Activated T-cell treated with anti-CD3 and anti-CD28 coated beads for 4 hours (primary cell): Measurements from ENCODE around the gene DNAJB5.
"Not testable (repeated sequence)": the region's sequence is repeated elsewhere in the genome, so short reads cannot be mapped to it uniquely, and the experiment has no call there.

Experiments
- DNase-seq: peaks from one replicate; pipeline ENCODE4 v3.0.0-alpha.2; 2020

The DNAJB5 gene

DNA sequence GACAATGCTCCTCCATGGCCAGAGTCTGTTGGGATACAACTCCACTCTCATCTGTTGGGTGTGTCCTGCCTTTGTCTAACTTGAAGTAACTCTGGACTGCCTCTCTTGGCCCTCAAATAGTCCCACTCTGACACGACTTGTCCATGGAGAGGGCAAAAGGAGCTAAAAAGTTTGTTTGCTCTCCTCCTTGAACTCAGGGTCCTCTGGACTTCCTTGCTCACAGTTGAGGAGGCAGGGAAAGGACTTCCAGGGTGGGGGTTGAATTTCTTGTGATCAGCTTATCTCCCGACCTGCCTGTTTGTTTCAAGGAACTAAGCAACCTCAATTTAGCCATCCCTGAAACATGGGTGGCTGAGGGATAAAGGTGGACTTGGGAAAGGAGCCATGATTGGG lies 11.7 kb downstream of the DNAJB5 start:
- DNase-seq, result no peak

DNA sequence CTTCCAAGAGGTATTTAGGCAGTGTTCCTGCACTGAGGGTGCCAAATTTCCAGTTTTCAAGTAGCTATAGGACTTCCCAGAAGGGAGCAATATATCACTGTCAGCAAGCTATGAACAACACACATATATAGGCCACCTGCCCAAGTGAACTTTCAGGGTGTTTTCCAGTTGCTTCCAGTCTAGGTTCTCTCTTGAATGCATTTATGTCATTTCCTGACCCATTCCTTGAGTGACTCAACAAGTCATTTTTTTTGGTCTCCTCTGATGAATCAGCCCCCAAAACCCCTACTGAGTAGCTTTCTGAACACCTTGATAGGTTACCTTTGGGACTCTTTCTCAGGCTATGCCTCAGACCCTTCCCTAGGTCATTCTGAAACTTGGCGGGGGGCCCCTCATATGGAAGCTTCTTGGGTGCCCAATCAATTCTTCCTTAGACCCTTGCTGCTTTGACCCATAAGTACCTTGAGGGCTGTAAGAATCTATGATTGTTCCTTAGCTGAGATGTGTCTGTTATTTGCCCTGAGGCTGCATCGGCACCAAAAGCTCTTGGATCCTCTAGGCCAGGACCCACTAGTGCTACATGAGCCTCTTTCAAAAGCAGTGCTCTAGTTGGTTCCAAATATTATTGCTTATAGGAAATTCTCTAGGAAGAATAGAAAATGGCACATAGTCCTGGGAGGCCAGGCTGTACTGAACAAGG lies 12.4 kb downstream of the DNAJB5 start:
- no peak for DNase-seq

DNA sequence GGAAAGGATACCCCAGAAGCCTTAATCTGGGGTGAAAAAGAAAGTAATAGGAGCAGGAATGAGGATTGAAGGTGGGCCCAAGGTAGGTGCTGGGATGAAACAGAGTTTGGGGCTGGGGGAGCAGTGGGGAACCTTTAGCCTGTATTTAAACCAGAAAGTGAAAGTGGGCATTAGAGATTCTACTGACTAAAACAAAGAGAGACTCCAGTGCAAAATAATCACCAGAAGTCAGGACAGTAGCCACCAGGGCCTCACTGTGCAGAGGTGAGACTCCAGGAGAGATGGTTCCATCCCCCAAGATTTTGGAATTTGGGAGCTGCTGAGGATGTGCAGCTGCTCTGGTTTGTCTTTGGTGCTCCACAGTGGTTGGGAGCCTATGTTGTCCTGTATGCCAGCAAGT lies 13.1 kb downstream of the DNAJB5 start:
- no peak for DNase-seq

DNA sequence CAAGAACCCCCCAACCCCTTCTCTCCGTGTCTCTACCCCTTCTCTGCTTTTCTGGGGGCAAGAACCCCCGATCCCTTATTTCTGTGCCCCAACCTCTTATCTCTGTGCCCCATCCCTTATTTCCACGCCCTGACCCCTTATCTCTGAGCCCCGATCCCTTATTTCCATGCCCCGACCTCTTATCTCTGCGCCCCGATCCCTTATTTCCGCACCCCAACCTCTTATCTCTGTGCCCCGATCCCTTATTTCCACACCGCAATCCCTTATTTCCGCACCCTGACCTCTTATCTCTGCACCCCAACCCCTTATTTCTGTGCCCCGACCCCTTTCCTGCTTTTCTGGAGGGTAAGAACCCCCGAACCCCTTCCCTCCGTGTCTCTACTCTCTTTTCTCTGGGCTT lies 14.8 kb downstream of the DNAJB5 start:
- not testable (repeated sequence) for DNase-seq

DNA sequence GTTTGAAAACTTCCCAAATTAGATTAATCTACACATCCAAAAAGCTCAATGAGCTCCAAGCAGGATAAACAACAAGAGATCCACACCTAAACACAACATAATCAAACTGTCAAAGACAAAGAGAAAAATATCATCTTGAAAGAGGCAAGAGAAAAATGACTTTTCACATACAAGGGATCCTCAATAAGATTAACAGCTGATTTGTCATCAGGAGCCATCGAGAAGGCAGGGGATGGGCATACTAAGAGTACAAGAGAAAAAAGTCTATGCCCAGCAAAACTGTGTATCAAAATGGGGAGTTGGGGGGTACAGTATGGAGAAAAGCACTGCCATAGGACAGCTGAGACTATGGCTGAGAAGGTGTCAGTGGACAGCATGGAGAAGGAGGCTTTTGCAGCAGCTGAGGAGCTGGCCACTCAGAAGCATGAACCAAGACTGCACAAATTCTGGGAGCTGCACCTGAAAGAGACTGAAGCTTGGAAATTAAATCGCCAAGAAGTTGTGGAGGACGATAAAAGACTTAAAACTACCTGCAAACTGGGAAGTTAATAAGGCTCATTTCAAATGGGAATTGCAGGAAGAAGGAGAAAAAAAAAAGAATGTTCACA lies 20.9 kb downstream of the DNAJB5 start:
- no peak for DNase-seq

DNA sequence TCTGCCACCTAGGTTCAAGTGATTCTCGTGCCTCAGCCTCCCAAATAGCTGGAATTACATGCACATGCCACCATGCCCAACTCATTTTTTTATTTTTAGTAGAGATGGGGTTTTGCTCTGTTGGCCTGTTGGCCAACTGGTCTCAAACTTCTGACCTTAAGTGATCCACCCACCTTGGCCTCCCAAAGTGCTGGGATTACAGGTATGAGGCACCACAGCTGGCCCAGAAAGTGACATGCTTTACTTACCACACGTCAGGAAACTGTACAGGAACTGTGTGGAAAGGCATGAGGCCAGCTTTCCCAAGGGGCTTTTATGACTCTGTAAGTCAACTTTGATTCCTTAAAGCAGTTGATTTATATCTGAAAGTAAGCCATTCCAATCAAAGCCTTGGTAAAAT lies 25.0 kb downstream of the DNAJB5 start:
- no peak for DNase-seq

DNA sequence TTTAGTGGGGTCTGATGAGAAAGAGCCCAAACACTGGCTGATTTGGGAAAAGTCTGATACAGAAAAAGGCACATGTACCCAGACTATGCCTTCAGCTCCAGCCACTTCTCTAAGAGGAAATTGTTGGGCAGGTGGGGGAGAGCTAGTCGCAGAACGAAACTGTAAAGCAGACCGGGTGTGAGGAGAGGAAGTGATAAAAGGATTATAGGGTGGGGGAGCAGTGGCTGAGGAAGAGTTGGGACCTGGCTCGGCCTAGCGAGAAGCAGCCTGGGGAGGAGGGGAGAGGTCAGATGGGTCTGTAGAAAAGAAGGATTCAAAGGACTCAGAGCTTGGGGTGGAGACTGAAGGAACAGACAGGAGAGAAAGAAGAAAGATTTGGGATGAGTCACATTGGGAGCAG lies 33.9 kb downstream of the DNAJB5 start:
- DNase-seq, result not testable (repeated sequence)

DNA sequence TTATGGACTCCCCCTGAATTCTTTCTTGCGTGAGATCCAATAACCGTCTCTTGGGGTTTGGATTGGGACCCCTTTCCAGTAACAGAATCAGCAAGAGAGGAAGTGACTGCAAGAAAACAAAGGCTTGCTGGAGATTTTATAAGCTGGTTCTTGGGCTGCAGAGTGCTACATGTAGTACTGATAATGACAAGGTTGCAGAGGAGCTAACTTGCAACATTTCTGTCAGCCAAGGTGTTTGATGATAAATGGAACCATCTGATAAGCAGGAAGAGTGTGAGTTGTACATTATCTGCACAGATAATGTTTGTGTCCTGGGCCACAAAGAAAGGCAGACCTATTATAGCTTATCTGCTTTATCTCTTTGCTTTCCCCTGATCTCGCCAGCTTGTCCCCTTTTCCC lies 37.1 kb downstream of the DNAJB5 start:
- DNase-seq, result no peak

DNA sequence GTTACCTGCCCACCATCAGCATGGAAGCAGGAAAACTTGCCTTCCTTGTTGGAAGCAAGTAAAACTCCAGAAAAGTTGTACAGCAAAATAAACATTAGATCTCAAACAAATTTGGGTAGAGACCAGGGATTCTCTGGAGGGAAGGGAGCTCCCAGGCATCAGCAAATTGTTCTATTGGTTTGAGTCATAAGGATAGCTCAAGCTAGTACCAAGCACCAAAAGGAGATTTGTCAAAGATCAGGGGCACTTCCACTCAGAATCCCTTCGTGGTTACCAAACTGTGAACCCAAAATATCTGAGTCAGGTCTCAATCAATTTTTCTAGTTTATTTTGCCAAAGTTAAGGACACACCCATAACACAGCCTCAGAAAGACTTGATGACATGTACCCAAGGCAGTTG lies 37.8 kb downstream of the DNAJB5 start:
- no peak for DNase-seq

DNA sequence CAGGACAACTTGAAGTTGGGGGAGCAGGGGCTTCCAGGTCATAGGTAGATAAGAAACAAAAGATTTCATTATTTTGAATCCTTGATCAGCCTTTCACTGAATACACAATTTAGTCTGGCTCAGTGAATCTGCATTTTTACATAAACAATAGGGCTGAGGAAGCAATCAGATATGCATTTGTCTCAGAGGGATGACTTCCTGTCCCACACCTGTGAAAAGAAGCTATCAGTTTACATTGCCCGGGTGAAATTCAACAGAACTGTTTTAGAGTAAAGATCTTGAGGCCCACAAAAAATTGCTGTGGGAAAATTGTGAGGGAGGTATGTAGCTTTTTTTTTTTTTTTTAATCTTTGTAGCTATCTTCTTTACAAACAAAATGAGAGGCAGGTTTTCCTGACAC lies 38.3 kb downstream of the DNAJB5 start:
- DNase-seq, result no peak

DNA sequence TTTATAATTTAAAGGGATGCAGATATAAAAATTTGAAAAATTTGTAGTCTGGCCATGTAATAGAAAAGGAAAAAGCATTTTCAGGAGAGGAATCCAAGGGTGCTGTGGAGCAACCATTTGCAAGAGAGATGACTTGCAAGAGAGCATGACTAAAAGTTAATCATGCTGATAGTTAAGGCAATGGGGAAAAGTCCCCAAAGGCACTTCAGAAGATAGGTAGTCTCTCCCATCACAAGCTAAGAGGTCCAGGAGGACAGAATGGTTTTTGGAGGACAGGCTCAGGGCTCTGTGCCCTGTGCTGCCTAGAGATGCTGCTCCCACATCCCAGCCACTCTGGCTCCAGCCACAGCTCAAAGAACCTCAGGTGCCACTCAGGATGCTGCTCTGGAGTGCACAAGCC lies 38.8 kb downstream of the DNAJB5 start:
- DNase-seq, result no peak

DNA sequence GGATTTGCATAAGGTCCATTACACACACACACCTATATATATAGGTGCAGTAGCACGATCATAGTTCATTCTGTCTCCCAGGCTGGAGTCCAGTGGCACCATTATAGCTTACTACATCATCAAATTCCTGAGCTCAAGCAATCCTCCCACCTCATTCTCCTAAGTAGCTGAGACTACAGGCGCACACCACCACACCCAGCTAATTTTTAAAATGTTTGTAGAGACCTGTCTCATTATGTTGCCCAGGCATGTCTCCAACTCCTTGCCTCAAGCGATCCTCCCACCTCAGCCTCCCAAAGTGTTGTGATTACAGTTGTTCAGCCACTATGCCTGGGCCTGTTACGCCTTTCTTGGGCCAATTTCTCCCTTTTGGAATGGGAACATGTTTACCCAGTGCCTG lies 39.7 kb downstream of the DNAJB5 start:
- DNase-seq, result no peak

DNA sequence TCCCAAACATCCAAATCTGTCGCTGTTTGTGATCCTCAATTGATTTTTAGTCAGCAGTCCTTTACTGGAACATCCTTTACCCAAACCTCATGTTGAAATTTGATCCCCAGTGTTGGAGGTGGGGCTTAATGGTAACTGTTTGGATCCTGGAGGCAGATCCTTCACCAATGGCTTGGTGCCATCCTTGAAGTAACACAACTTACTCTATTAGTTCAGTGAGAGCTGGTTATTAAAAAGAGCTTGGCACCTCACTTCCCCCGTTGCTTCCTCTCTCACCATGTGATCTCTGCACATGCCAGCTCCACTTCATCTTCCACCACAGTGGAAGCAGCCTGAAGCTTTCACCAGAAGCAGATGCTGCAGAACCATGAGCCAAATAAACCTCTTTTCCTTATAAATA lies 40.3 kb downstream of the DNAJB5 start:
- no peak for DNase-seq

DNA sequence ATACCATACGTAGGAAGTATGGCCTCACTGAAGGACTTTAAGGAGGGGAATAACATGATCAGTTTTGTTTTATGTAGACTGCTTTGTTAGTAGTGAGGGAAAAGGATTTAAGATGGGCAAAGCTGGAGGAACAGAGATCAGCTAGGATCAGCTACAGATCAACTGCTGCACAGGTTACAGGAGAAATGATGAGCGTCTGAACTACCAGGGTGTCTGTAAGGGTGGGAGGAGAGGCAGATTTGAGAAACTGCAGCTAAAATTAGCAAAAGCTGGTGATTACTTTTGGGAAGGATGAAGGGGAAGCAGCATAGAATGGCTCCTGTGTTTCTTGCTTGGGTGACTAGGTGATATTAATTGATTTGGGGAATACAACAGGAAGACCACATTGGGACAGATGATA lies 43.6 kb downstream of the DNAJB5 start:
- no peak for DNase-seq

DNA sequence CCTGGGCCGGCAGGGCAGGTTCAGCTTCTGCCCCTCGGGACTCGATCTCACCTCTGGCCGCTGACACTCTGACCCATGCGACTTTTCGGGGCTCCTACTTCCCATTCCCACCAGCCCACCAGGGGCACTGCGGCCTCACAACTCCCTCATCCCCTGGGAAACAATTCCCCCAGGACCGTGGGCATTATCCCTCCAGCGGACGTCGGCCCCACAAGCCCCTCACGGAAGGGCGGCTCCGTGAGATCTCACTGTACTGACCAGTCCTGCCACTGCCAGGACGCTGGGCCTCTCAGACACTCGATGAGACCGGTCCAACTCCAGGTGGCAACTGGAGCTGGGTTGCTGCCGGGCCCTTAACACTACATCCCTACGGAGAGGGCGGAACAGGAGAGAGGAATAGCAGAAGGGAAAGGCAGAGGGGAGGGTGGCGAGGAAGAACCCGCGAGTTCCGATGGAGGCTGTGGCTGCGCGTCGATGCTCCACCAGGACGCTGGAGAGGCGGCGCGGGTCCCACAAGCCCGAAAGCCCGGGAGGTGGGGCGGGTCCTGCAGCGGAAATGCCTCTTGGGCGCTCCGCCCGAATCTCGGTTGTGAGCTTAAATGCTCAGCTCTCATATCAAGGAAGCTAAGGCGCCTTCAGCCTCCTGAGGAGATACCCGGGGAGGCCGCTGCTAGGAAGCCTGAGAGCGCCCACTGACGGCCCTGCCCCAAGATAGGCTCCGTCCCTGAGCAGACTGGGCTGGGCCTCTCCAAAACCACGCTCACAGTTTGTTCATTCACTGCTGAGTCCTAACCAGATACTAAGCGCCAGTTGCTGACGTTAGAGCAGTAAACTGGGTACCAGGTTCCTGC lies 46.5 kb downstream of the DNAJB5 start:
- no peak for DNase-seq

DNA sequence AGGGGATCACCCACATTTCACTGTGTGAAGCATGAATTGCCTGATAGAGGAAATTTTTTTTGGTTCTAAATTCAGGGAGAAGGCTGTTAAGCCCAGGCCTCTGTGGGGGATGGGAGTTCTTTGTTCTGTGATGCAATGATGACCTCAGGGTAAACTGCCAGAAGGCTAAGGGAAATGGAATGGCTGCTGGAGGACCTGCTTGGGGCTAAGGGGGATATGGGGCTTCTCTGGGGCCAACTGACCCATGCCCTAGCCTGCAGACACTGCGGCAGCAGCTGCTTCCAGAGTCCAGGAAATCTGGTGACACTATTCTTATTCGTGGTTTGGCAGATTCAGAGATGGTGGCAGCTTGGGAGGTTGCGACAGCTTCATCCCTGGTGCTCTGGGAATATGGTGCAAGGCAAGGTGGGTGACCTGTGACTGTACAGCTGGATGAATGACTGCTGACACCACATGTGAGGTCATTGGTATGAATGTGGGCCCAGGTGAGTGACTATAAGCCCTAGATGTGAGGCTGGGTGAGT lies 52.6 kb downstream of the DNAJB5 start:
- DNase-seq, result no peak

DNA sequence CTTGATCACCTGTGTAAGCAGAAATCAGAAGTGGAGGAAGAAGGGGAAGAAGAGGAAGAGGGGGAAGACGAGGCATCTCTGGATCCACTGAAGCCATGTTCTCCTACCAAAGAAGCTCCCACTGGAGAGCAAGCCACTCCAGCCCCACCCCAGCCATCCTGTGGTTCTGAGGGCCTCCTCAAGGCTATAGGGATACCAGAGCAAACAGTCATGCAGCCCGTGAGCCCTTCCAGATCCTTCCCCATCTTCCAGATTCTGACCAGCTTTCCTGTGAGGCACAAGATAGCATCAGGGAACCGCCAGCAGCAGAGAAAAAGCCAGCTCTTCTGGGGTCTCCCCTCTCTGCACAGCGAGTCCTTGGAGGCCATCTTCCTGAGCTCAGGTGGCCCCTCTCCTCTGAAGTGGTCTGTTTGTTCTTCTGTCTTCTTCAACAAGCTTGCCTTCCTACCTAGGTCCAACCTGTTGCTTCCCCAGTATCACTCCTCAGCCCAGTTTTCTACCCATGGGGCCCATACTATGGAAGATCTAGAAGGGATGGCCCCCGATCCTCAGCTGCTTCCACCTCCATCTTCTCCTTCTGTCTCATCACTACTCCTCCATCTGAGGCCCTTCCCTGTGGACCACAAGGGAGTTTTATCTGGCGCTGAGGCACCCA lies 53.5 kb downstream of the DNAJB5 start:
- no peak for DNase-seq

DNA sequence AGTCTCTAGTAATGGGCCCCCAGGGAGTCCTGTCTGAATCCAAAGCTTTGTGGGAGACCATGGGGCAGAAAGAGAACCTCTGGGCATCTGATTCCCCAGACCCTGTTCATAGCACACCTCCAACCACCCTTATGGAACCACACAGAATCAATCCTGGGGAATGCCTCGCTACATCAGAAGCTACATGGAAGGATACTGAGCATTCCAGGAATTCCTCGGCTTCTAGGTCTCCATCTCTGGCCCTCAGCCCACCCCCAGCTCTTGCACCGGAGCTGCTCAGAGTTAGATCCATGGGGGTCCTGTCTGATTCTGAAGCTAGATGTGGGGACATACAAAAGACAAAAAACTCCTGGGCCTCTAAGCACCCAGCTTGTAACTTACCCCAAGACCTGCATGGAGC lies 54.5 kb downstream of the DNAJB5 start:
- no peak for DNase-seq
